GM23248 (cell line): ENCODE results near the gene PTGR3. TPM values are rescaled to one million over a fixed set of nuclear protein-coding genes. Genes with fewer than 3 reads are reported as not detected.

Experiments used
- DNase-seq: peaks from one replicate; pipeline ENCODE4 v3.0.0-alpha.2; 2015
- H2AFZ ChIP-seq: fragments of 200-600 bp; sonication (generic); 2 replicates; pipeline ENCODE4 v1.6.1; 2016; ENCODE audit warnings: antibody characterized with exemption
- H3F3A ChIP-seq: fragments of 200-600 bp; sonication (generic); 2 replicates; pipeline ENCODE4 v1.6.1; 2016; ENCODE audit warnings: mild to moderate bottlenecking, antibody characterized with exemption, mixed run types; ENCODE audit not compliant: insufficient read depth
- H3K27ac ChIP-seq: fragments of 200-600 bp; sonication (generic); 2 replicates; pipeline ENCODE4 v1.5.1; 2016; ENCODE audit warnings: mild to moderate bottlenecking
- H3K27me3 ChIP-seq: fragments of 200-600 bp; sonication (generic); replicated peaks from 2 replicates; pipeline ENCODE4 v1.6.1; 2016; ENCODE audit warnings: mild to moderate bottlenecking; ENCODE audit not compliant: insufficient read depth
- H3K36me3 ChIP-seq: fragments of 200-600 bp; sonication (generic); 2 replicates; pipeline ENCODE4 v1.6.1; 2016; ENCODE audit warnings: low read depth, mild to moderate bottlenecking
- H3K4me1 ChIP-seq: fragments of 200-600 bp; sonication (generic); 2 replicates; pipeline ENCODE4 v1.6.1; 2016; ENCODE audit warnings: mild to moderate bottlenecking; ENCODE audit not compliant: insufficient read depth
- H3K4me2 ChIP-seq: fragments of 200-600 bp; sonication (generic); one replicate; pipeline ENCODE4 v1.6.1; 2016; ENCODE audit warnings: mild to moderate bottlenecking; ENCODE audit not compliant: unreplicated experiment
- H3K4me3 ChIP-seq: fragments of 200-600 bp; sonication (generic); 2 replicates; pipeline ENCODE4 v1.5.1; 2016; ENCODE audit warnings: mild to moderate bottlenecking
- H3K79me2 ChIP-seq: fragments of 200-600 bp; sonication (generic); 2 replicates; pipeline ENCODE4 v1.6.1; 2016; ENCODE audit warnings: mild to moderate bottlenecking; ENCODE audit not compliant: insufficient read depth
- H3K9ac ChIP-seq: fragments of 200-600 bp; sonication (generic); 2 replicates; pipeline ENCODE4 v1.6.1; 2016; ENCODE audit warnings: mild to moderate bottlenecking
- H3K9me2 ChIP-seq: fragments of 200-600 bp; sonication (generic); 2 replicates; pipeline ENCODE4 v1.6.1; 2016; ENCODE audit warnings: mixed run types, mild to moderate bottlenecking, moderate library complexity; ENCODE audit not compliant: insufficient read depth
- H3K9me3 ChIP-seq: fragments of 200-600 bp; sonication (generic); one replicate; pipeline ENCODE4 v1.6.1; 2017; ENCODE audit warnings: low read depth
- H4K20me1 ChIP-seq: fragments of 200-600 bp; sonication (generic); 2 replicates; pipeline ENCODE4 v1.6.0; 2016; ENCODE audit not compliant: insufficient read depth
- EZH2 ChIP-seq: fragments of 200-600 bp; sonication (generic); IDR thresholded peaks from 2 replicates; pipeline ENCODE4 v1.6.1; 2018; ENCODE audit warnings: antibody characterized with exemption, mild to moderate bottlenecking; ENCODE audit not compliant: insufficient read depth, poor library complexity, severe bottlenecking
- EZH2phosphoT487 ChIP-seq: fragments of 200-600 bp; sonication (generic); IDR thresholded peaks from 2 replicates; pipeline ENCODE4 v1.6.1; 2018; ENCODE audit warnings: antibody characterized with exemption, moderate library complexity, mild to moderate bottlenecking, low read depth; ENCODE audit not compliant: insufficient read depth
- WGBS, 2 experiments: methylation state at CpG; one replicate each; pipeline ENCODE4 v1.1.6; 2015 to 2017; ENCODE audit warnings: low lambda C conversion rate in 2 of 2, low coverage in 1 of 2; ENCODE audit errors: missing lambda C conversion rate in 2 of 2; 5-methylcytosine and 5-hydroxymethylcytosine counted together
- in situ Hi-C: fragments of 300-500 bp; cut with MboI; formaldehyde crosslinking; loops from 2 replicates; pipeline ENCODE4 v1.15.0; 2020
- polyA plus RNA-seq: library from polyadenylated mRNA; unstranded; fragments of >200 nt; fragmentation: Nextera tagmentation; extraction: Ambion mirVana; gene quantifications from 2 replicates; pipeline ENCODE4 v1.2.1, GENCODE V29; 2016
- total RNA-seq: library from RNA; depleted of rRNA; stranded (reverse); fragments of >200 nt; shearing (Covaris generic); gene quantifications from 2 replicates; pipeline ENCODE4 v1.2.3, GENCODE V29; 2014

The PTGR3 gene
- total and polyA plus RNA-seq, 2 experiments from 2014 or later, result 10.2 to 21.3 TPM

GRCh38 chr18:75230163-75231052 lies 21.5 kb upstream of the PTGR3 start:
- Histone ChIP-seq H3K4me2 (no peak overlapping the region), H3K4me1 (peaks cover 18% of the 10 kb centered on the region), H3K27ac (no peak overlapping the region), H3K27me3 (no peaks in the 10 kb centered on the region), H2AFZ (no peak overlapping the region), H3K4me3 (no peak overlapping the region), H4K20me1 (no peaks in the 10 kb centered on the region), H3K9ac (no peak overlapping the region), H3K36me3 (no peaks in the 10 kb centered on the region), H3K9me3 (no peaks in the 10 kb centered on the region), H3K79me2 (peaks cover 61% of the 10 kb centered on the region), H3K9me2 (no peaks in the 10 kb centered on the region), H3F3A (no peaks in the 10 kb centered on the region)
- WGBS, 2 experiments, result 94 to 95% methylated on average over 17 of the region's 17 CpGs
- TF ChIP-seq EZH2phosphoT487, result no peak
- no peak for TF ChIP-seq EZH2
- in situ Hi-C loops, result no loop called here
- DNase-seq, result no peak

DNA sequence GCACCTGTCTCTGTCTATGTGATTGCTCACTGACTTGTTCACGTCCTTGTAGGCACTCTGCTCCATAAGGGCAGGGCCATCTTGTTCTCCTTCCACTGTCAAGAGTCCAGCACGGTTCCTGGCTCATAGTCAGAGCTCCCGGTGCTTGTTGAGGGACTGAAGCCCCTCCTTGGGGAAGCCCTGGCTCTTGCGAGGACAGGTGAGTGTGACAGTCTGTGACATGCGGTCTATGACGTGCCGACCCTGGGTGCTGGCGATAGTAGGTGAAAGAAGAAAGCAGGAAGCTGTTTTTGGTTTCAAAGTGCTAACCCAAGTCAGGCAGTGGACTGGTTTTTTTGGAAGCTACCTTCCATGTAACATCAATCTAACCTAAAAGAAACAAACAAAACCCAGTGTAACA lies 20.5 kb upstream of the PTGR3 start:
- Histone ChIP-seq H3K4me3 (no peak overlapping the region), H3K9ac (no peak overlapping the region), H3K27ac (no peak overlapping the region), H2AFZ (no peak overlapping the region), H3K9me3 (no peaks in the 10 kb centered on the region), H3K4me1 (peaks cover 18% of the 10 kb centered on the region), H4K20me1 (no peaks in the 10 kb centered on the region), H3K9me2 (no peaks in the 10 kb centered on the region), H3K79me2 (peaks cover 62% of the 10 kb centered on the region), H3K4me2 (no peak overlapping the region), H3K36me3 (no peaks in the 10 kb centered on the region), H3K27me3 (no peaks in the 10 kb centered on the region), H3F3A (no peaks in the 10 kb centered on the region)
- TF ChIP-seq EZH2, result no peak
- TF ChIP-seq EZH2phosphoT487, result no peak
- WGBS, 2 experiments, result 87 to 88% methylated on average over 8 of the region's 8 CpGs
- DNase-seq, result no peak
- in situ Hi-C loops, result no loop called here

- WGBS, 2 experiments, result 77 to 79% methylated on average over 9 of the region's 9 CpGs
- Histone ChIP-seq H2AFZ (no peak overlapping the region), H3K9me2 (no peaks in the 10 kb centered on the region), H3K4me1 (peaks cover 18% of the 10 kb centered on the region), H3K4me2 (no peak overlapping the region), H3K9me3 (no peaks in the 10 kb centered on the region), H3K36me3 (no peaks in the 10 kb centered on the region), H3K79me2 (peaks cover 66% of the 10 kb centered on the region), H3K27ac (no peak overlapping the region), H3F3A (no peaks in the 10 kb centered on the region), H4K20me1 (no peaks in the 10 kb centered on the region), H3K9ac (no peak overlapping the region), H3K27me3 (no peaks in the 10 kb centered on the region), H3K4me3 (no peak overlapping the region)
- in situ Hi-C loops, result no loop called here
- no peak for DNase-seq
- TF ChIP-seq EZH2phosphoT487, result no peak
- TF ChIP-seq EZH2, result no peak
Observed at GRCh38 chr18:75228967-75229366, 20.0 kb upstream of the PTGR3 start.

GRCh38 chr18:75227535-75228296 lies 18.8 kb upstream of the PTGR3 start:
- Histone ChIP-seq H3K9me2 (no peaks in the 10 kb centered on the region), H3K79me2 (peaks cover 76% of the 10 kb centered on the region), H3K27me3 (no peaks in the 10 kb centered on the region), H3K4me1 (peaks cover 18% of the 10 kb centered on the region), H3K36me3 (no peaks in the 10 kb centered on the region), H4K20me1 (no peaks in the 10 kb centered on the region), H3K4me2 (peak overlapping the region; percentile 82), H2AFZ (peak overlapping the region; percentile 65), H3K9me3 (no peaks in the 10 kb centered on the region), H3K4me3 (peak overlapping the region; percentile 59), H3K27ac (no peak overlapping the region), H3F3A (no peaks in the 10 kb centered on the region), H3K9ac (peak overlapping the region; percentile 24; the same call in 1 of the 2 replicates)
- no peak for TF ChIP-seq EZH2phosphoT487
- no peak for TF ChIP-seq EZH2
- in situ Hi-C loops, result no loop called here
- no peak for DNase-seq
- WGBS, 2 experiments, result 53 to 59% methylated on average over 11 of the region's 11 CpGs
